Adrenal gland (tissue), 12 donors: ENCODE results near the gene NDUFA11. TPM values are rescaled to one million over a fixed set of nuclear protein-coding genes. Genes with fewer than 3 reads are reported as not detected.

Source experiments
- DNase-seq, 7 donors: peaks; one replicate each; pipeline ENCODE4 v3.0.0-alpha.2; 2019 to 2020
- H3K27ac ChIP-seq, 5 donors: fragments of 200-600 bp; sonication (generic) in 4 of 5; 1 replicate in 3 of 5; 2 replicates in 2 of 5; pipeline versions ENCODE4 v1.5.1 to v1.8.0; 2016 to 2020; ENCODE audit warnings: mild to moderate bottlenecking in 1 of 5
- H3K27me3 ChIP-seq: fragments of 200-600 bp; 2 replicates; pipeline ENCODE4 v1.8.0; 2021
- H3K36me3 ChIP-seq, 2 donors: fragments of 200-600 bp; replicated peaks in 1 of 2; 1 replicate in 1 of 2; 2 replicates in 1 of 2; pipeline versions ENCODE4 v1.5.1 to v1.8.0; 2018 to 2022
- H3K4me1 ChIP-seq, 2 donors: fragments of 200-600 bp; replicated peaks in 1 of 2; 1 replicate in 1 of 2; 2 replicates in 1 of 2; pipeline versions ENCODE4 v1.5.1 to v1.8.0; 2018 to 2021
- H3K4me3 ChIP-seq, 4 donors: fragments of 200-600 bp; sonication (generic) in 3 of 4; one replicate each; pipeline ENCODE4 v1.5.1; 2016 to 2018
- H3K9me3 ChIP-seq, 3 donors: fragments of 200-600 bp; sonication (generic) in 1 of 3; replicated peaks in 1 of 3; 1 replicate in 2 of 3; 2 replicates in 1 of 3; pipeline versions ENCODE4 v1.5.1 to v1.8.0; 2016 to 2021
- CTCF ChIP-seq, 6 experiments: fragments of 450-650 bp in 4 of 6; fragments of 200-600 bp in 2 of 6; sonication (generic) in 1 of 6; IDR thresholded peaks; 1 replicate in 5 of 6; 2 replicates in 1 of 6; pipeline versions ENCODE4 v1.5.1 to v1.8.0; 2016 to 2021; ENCODE audit warnings: antibody characterized with exemption in 6 of 6, mild to moderate bottlenecking in 2 of 6, moderate library complexity in 1 of 6
- POLR2A ChIP-seq, 2 donors: fragments of 450-650 bp; IDR thresholded peaks; one replicate each; pipeline ENCODE4 v1.6.1; 2017; ENCODE audit warnings: antibody characterized with exemption in 2 of 2, mild to moderate bottlenecking in 2 of 2, moderate library complexity in 1 of 2
- WGBS, 4 donors: extraction: QIAGEN DNeasy Blood & Tissue Kit in 2 of 4; methylation state at CpG; one replicate each; pipeline versions ENCODE4 v1.1.5 to v1.1.7; 2013 to 2017; 5-methylcytosine and 5-hydroxymethylcytosine counted together
- intact Hi-C, 2 donors: fragments of 100-400 bp; cut with DNase I; formaldehyde crosslinking; loops; one replicate each; pipeline versions ENCODE4 v1.14.1 to v1.15.0; 2022 to 2023
- polyA plus RNA-seq, 3 donors: library from polyadenylated mRNA; stranded (reverse); fragments of 200-250 nt in 2 of 3; fragments of 350-450 nt in 1 of 3; fragmentation: Illumina TruSeq in 1 of 3; extraction: RNeasy Lipid Tissue Mini Kit (QIAGEN cat#74804) in 1 of 3; gene quantifications; one replicate each; pipeline ENCODE4 v1.2.3, GENCODE V29; 2013 to 2014
- total RNA-seq, 9 donors: library from RNA; depleted of rRNA in 4 of 9; stranded (reverse); fragments of >200 nt in 4 of 9; fragments of 120-200 nt in 1 of 9; fragmentation: NEBNext Ultra II Directional in 1 of 9; extraction: Animal tissue kit (Norgen Biotek cat#: 25700) in 1 of 9; gene quantifications; one replicate each; pipeline versions ENCODE4 v1.1.0 to v1.2.4, GENCODE V29; 2013 to 2023
- donor health status: healthy with polysubstance abuse.
- donor health status: Bipolar disorder and iron deficiency.
- donor health status: DM: yes; HTN: yes; CAD: no.
- donor health status: DM: no; HTN: no; CAD: no.
- donor health status: DM: no; HTN: no; CAD: no.
- donor health status: DM: yes; HTN: yes; CAD: no.

Gene NDUFA11
- total and polyA plus RNA-seq, 12 donors = 288 to 856 (median 426) TPM

- intact Hi-C loops = no loop called here
- no peak for TF ChIP-seq POLR2A (IDR thresholded peaks at IDR 0.05)
- no peak for TF ChIP-seq CTCF (IDR thresholded peaks at IDR 0.05)
- H3K27ac ChIP-seq = peak overlapping the region in 1 of 5 donors; percentile 30
- H3K4me1 ChIP-seq = peaks cover 14 to 18% of the 10 kb centered on the region in 2 donors
- no peaks in the 10 kb centered on the region for H3K9me3 ChIP-seq
- peak in 2 of 7 donors; percentile 51 to 71 for DNase-seq
- H3K27me3 ChIP-seq = no peaks in the 10 kb centered on the region
- H3K36me3 ChIP-seq = peaks cover 0 to 14% of the 10 kb centered on the region in 2 donors
- 63 to 73% (median 70%) methylated on average over 8 to 14 of the region's 14 CpGs for WGBS, 4 donors
- H3K4me3 ChIP-seq = no peak overlapping the region
Measured at GRCh38 chr19:5908773-5909442, 5.3 kb upstream of the NDUFA11 start.

GRCh38 chr19:5907241-5907640 lies 3.7 kb upstream of the NDUFA11 start:
- no peak for TF ChIP-seq CTCF (IDR thresholded peaks at IDR 0.05)
- no peak for TF ChIP-seq POLR2A (IDR thresholded peaks at IDR 0.05)
- H3K4me1 ChIP-seq = peaks cover 16 to 24% of the 10 kb centered on the region in 2 donors
- no peaks in the 10 kb centered on the region for H3K27me3 ChIP-seq
- H3K4me3 ChIP-seq = no peak overlapping the region
- no peak overlapping the region for H3K27ac ChIP-seq
- intact Hi-C loops = no loop called here
- H3K36me3 ChIP-seq = peaks cover 0 to 14% of the 10 kb centered on the region in 2 donors
- 27 to 83% (median 59%) methylated on average over 1 to 5 of the region's 5 CpGs for WGBS, 4 donors
- H3K9me3 ChIP-seq = no peaks in the 10 kb centered on the region
- DNase-seq = no peak

GRCh38 chr19:5905114-5905778 lies 1.7 kb upstream of the NDUFA11 start:
- WGBS, 4 donors = 47 to 52% (median 50%) methylated on average over 31 of the region's 31 CpGs
- H3K4me1 ChIP-seq = peaks cover 16 to 38% of the 10 kb centered on the region in 2 donors

More at GRCh38 chr19:5905114-5905778, 1.7 kb upstream of the NDUFA11 start:
- Histone ChIP-seq H3K36me3 (peaks cover 0 to 14% of the 10 kb centered on the region in 2 donors), H3K4me3 (peak overlapping the region in 3 of 4 donors; percentile 62 to 95 (median 77)), H3K27ac (peak overlapping the region in 4 of 5 donors; percentile 76 to 98 (median 85)), H3K9me3 (no peaks in the 10 kb centered on the region), H3K27me3 (no peaks in the 10 kb centered on the region)
- TF ChIP-seq POLR2A (IDR thresholded peaks at IDR 0.05) = no peak
- TF ChIP-seq CTCF (IDR thresholded peaks at IDR 0.05) = no peak
- peak in 1 of 7 donors; percentile 30 for DNase-seq
- intact Hi-C loops = no loop called here
